Ectodermal cell (in vitro differentiated cells): ENCODE results near the gene FSTL4.

Experiments used
- H3K27ac ChIP-seq: 2 replicates; pipeline ENCODE4 v1.7.0; 2013; ENCODE audit warnings: mild to moderate bottlenecking, low read depth, low read length; ENCODE audit not compliant: insufficient read depth, poor library complexity, severe bottlenecking
- H3K27me3 ChIP-seq: 2 replicates; pipeline ENCODE4 v1.7.0; 2013; ENCODE audit warnings: mild to moderate bottlenecking, low read length; ENCODE audit not compliant: insufficient read depth, control insufficient read depth, poor library complexity, severe bottlenecking
- H3K36me3 ChIP-seq: one replicate; pipeline ENCODE4 v1.7.0; 2013; ENCODE audit warnings: low read length; ENCODE audit not compliant: control insufficient read depth, insufficient read depth
- H3K4me1 ChIP-seq: one replicate; pipeline ENCODE4 v1.7.0; 2013; ENCODE audit warnings: low read length; ENCODE audit not compliant: control insufficient read depth, insufficient read depth
- H3K4me3 ChIP-seq: 2 replicates; pipeline ENCODE4 v1.7.0; 2013; ENCODE audit warnings: low read depth, low read length, control low read depth; ENCODE audit not compliant: insufficient read depth
- H3K9me3 ChIP-seq: 2 replicates; pipeline ENCODE4 v1.7.0; 2013; ENCODE audit warnings: mild to moderate bottlenecking, low read length, moderate library complexity; ENCODE audit not compliant: control insufficient read depth
- WGBS, 2 experiments: methylation state at CpG; one replicate each; pipeline ENCODE4 v1.1.7; 2013; ENCODE audit warnings: missing lambda C conversion rate in 2 of 2; 5-methylcytosine and 5-hydroxymethylcytosine counted together

FSTL4 gene

GRCh38 chr5:133508845-133509741 is 103.2 kb downstream of the FSTL4 start:
- Histone ChIP-seq H3K4me1 (no peaks in the 10 kb centered on the region), H3K27ac (no peak overlapping the region), H3K4me3 (no peak overlapping the region), H3K36me3 (no peaks in the 10 kb centered on the region), H3K27me3 (no peaks in the 10 kb centered on the region), H3K9me3 (no peaks in the 10 kb centered on the region)
- WGBS, 2 experiments, result 89 to 90% methylated on average over 3 of the region's 3 CpGs

GRCh38 chr5:133508331-133508730 is 104.0 kb downstream of the FSTL4 start:
- 88 to 94% methylated on average over 5 of the region's 5 CpGs for WGBS, 2 experiments
- Histone ChIP-seq H3K27ac (no peak overlapping the region), H3K4me3 (no peak overlapping the region), H3K27me3 (no peaks in the 10 kb centered on the region), H3K9me3 (no peaks in the 10 kb centered on the region), H3K4me1 (no peaks in the 10 kb centered on the region), H3K36me3 (no peaks in the 10 kb centered on the region)

- Histone ChIP-seq H3K9me3 (no peaks in the 10 kb centered on the region), H3K4me3 (no peak overlapping the region), H3K27me3 (no peaks in the 10 kb centered on the region), H3K4me1 (no peaks in the 10 kb centered on the region), H3K36me3 (no peaks in the 10 kb centered on the region), H3K27ac (no peak overlapping the region)
- WGBS, 2 experiments, result 91 to 93% methylated on average over 5 of the region's 5 CpGs
These were observed 106.2 kb downstream of the FSTL4 start for GRCh38 chr5:133506181-133506580.

GRCh38 chr5:133503511-133503910 is 108.8 kb downstream of the FSTL4 start:
- Histone ChIP-seq H3K36me3 (no peaks in the 10 kb centered on the region), H3K4me1 (no peaks in the 10 kb centered on the region), H3K4me3 (no peak overlapping the region), H3K27ac (no peak overlapping the region), H3K9me3 (no peaks in the 10 kb centered on the region), H3K27me3 (no peaks in the 10 kb centered on the region)
- 100% methylated on average over 1 of the region's 1 CpG for WGBS, 2 experiments

GRCh38 chr5:133499895-133500294 is 112.4 kb downstream of the FSTL4 start:
- 91 to 93% methylated on average over 5 of the region's 5 CpGs for WGBS, 2 experiments
- Histone ChIP-seq H3K36me3 (no peaks in the 10 kb centered on the region), H3K4me1 (no peaks in the 10 kb centered on the region), H3K4me3 (no peak overlapping the region), H3K27ac (no peak overlapping the region), H3K9me3 (no peaks in the 10 kb centered on the region), H3K27me3 (no peaks in the 10 kb centered on the region)

GRCh38 chr5:133497608-133498348 is 114.6 kb downstream of the FSTL4 start:
- Histone ChIP-seq H3K9me3 (no peaks in the 10 kb centered on the region), H3K4me1 (no peaks in the 10 kb centered on the region), H3K27ac (no peak overlapping the region), H3K4me3 (no peak overlapping the region), H3K36me3 (no peaks in the 10 kb centered on the region), H3K27me3 (no peaks in the 10 kb centered on the region)
- WGBS, 2 experiments, result 93 to 95% methylated on average over 6 of the region's 6 CpGs

- H3K4me1 ChIP-seq, result no peaks in the 10 kb centered on the region
- no peaks in the 10 kb centered on the region for H3K27me3 ChIP-seq
- H3K4me3 ChIP-seq, result no peak overlapping the region
- H3K9me3 ChIP-seq, result no peaks in the 10 kb centered on the region
- H3K36me3 ChIP-seq, result no peaks in the 10 kb centered on the region
- WGBS, 2 experiments, result 92 to 93% methylated on average over 7 of the region's 7 CpGs
- no peak overlapping the region for H3K27ac ChIP-seq
These were observed 115.7 kb downstream of the FSTL4 start for GRCh38 chr5:133496631-133497030.

GRCh38 chr5:133494923-133495246 is 117.5 kb downstream of the FSTL4 start:
- Histone ChIP-seq H3K27ac (no peak overlapping the region), H3K4me3 (no peak overlapping the region), H3K9me3 (no peaks in the 10 kb centered on the region), H3K4me1 (no peaks in the 10 kb centered on the region), H3K36me3 (no peaks in the 10 kb centered on the region), H3K27me3 (no peaks in the 10 kb centered on the region)
- WGBS, 2 experiments, result 90 to 95% methylated on average over 8 of the region's 8 CpGs

GRCh38 chr5:133494232-133494922 is 118.0 kb downstream of the FSTL4 start:
- no peak overlapping the region for H3K4me3 ChIP-seq
- H3K27me3 ChIP-seq, result no peaks in the 10 kb centered on the region
- H3K9me3 ChIP-seq, result no peaks in the 10 kb centered on the region
- H3K36me3 ChIP-seq, result no peaks in the 10 kb centered on the region
- WGBS, 2 experiments, result 91 to 97% methylated on average over 6 of the region's 6 CpGs
- no peaks in the 10 kb centered on the region for H3K4me1 ChIP-seq
- H3K27ac ChIP-seq, result no peak overlapping the region

GRCh38 chr5:133489632-133490031 is 122.7 kb downstream of the FSTL4 start:
- no peaks in the 10 kb centered on the region for H3K27me3 ChIP-seq
- WGBS, 2 experiments, result 81 to 88% methylated on average over 1 of the region's 1 CpG
- no peak overlapping the region for H3K27ac ChIP-seq
- H3K9me3 ChIP-seq, result no peaks in the 10 kb centered on the region
- H3K4me3 ChIP-seq, result no peak overlapping the region
- H3K36me3 ChIP-seq, result no peaks in the 10 kb centered on the region
- peaks cover 4% of the 10 kb centered on the region for H3K4me1 ChIP-seq
